ENCODE measurements around the gene ID3.
A peak's percentile ranks its signal among the peaks of the same experiment; 100 is the strongest.

ID3 gene

GRCh38 chr1:23598424-23598823 is 39.1 kb upstream of the ID3 start:
- POLR2A ChIA-PET = no interaction called here
- Histone ChIP-seq H3K4me3 (ENCODE audit: control insufficient read depth in 1 of 7, extremely low read depth in 1 of 7, insufficient read depth in 4 of 7, low read depth in 2 of 7, low read length in 6 of 7) (no peak overlapping the region), H3K27me3 (replicated peaks in 2 of 5; ENCODE audit: control insufficient read depth in 4 of 5, insufficient read depth in 5 of 5, low read length in 4 of 5) (no peaks in the 10 kb centered on the region), H3K36me3 (ENCODE audit: control insufficient read depth in 4 of 4, insufficient read depth in 4 of 4, low read length in 3 of 4) (no peaks in the 10 kb centered on the region), H3K4me1 (ENCODE audit: control extremely low read depth in 1 of 4, control insufficient read depth in 4 of 4, insufficient read depth in 4 of 4, low read length in 3 of 4) (peaks cover 8 to 38% (median 9%) of the 10 kb centered on the region in 4 experiments), H3K9me3 (ENCODE audit: control extremely low read depth in 1 of 5, control insufficient read depth in 4 of 5, insufficient read depth in 2 of 5, low read depth in 1 of 5, low read length in 4 of 5) (no peaks in the 10 kb centered on the region), H3K27ac (ENCODE audit: insufficient read depth in 1 of 2, low read depth in 1 of 2, low read length in 2 of 2, poor library complexity in 1 of 2, severe bottlenecking in 2 of 2) (no peak overlapping the region)
- WGBS (ENCODE audit: insufficient coverage) = 85% methylated on average over 6 of the region's 8 CpGs
- CTCF ChIA-PET = interaction anchor here (0.9 to 1.4 kb wide), 2 partner anchors 21 to 52 kb away, joined by 3 read pairs; no protein-coding TSS in a partner anchor
- no peak for DNase-seq

DNA sequence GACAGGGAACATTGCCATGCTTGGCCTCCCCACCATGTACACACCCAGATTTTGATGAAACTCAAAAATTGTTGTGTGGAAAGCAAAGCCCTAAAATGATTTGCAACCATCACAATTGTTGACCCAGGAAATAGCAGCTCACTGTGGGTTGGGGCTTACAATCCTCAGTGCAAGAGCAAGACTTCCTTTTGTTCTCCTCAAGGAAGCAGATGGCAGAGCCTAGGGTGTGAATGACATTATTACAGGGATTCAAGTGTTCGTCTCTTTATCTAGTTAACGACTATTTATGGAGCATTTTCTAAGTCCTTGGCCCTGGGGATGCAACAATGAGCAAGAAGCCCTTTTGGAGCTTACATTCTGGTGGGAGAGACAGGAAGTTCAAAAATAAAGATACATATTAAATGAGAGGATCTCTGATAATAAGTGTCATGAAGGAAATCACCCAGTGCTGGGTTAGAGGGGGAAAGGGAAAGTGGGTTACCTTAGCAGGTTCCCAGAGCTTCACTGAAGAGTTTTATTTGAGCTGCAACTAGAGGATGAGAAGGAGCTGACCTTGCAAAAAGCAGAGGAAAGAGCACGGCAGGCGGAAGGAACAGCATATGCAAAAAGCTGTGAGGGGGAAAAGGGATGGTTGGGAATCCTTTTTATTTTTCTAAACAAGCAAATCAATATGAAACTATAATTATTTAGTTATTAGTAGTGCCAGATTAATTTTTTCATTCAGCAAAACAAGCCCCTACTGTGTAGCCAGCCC is 38.5 kb upstream of the ID3 start:
- DNase-seq = no peak
- Histone ChIP-seq H3K4me3 (ENCODE audit: control insufficient read depth in 1 of 7, extremely low read depth in 1 of 7, insufficient read depth in 4 of 7, low read depth in 2 of 7, low read length in 6 of 7) (no peak overlapping the region), H3K27me3 (replicated peaks in 2 of 5; ENCODE audit: control insufficient read depth in 4 of 5, insufficient read depth in 5 of 5, low read length in 4 of 5) (no peaks in the 10 kb centered on the region), H3K36me3 (ENCODE audit: control insufficient read depth in 4 of 4, insufficient read depth in 4 of 4, low read length in 3 of 4) (no peaks in the 10 kb centered on the region), H3K27ac (ENCODE audit: insufficient read depth in 1 of 2, low read depth in 1 of 2, low read length in 2 of 2, poor library complexity in 1 of 2, severe bottlenecking in 2 of 2) (no peak overlapping the region), H3K9me3 (ENCODE audit: control extremely low read depth in 1 of 5, control insufficient read depth in 4 of 5, insufficient read depth in 2 of 5, low read depth in 1 of 5, low read length in 4 of 5) (no peaks in the 10 kb centered on the region), H3K4me1 (ENCODE audit: control extremely low read depth in 1 of 4, control insufficient read depth in 4 of 4, insufficient read depth in 4 of 4, low read length in 3 of 4) (peaks cover 5 to 38% (median 9%) of the 10 kb centered on the region in 4 experiments)
- ChIA-PET POLR2A (no interaction called here), CTCF (interaction anchor here (0.6 to 0.9 kb wide), 2 partner anchors 51 to 137 kb away, joined by 3 to 4 read pairs; no protein-coding TSS in a partner anchor)
- 50% methylated on average over 2 of the region's 4 CpGs for WGBS (ENCODE audit: insufficient coverage)

GRCh38 chr1:23596382-23597358 is 37.4 kb upstream of the ID3 start:
- Histone ChIP-seq H3K9me3 (ENCODE audit: control extremely low read depth in 1 of 5, control insufficient read depth in 4 of 5, insufficient read depth in 2 of 5, low read depth in 1 of 5, low read length in 4 of 5) (no peaks in the 10 kb centered on the region), H3K27ac (ENCODE audit: insufficient read depth in 1 of 2, low read depth in 1 of 2, low read length in 2 of 2, poor library complexity in 1 of 2, severe bottlenecking in 2 of 2) (no peak overlapping the region), H3K4me3 (ENCODE audit: control insufficient read depth in 1 of 7, extremely low read depth in 1 of 7, insufficient read depth in 4 of 7, low read depth in 2 of 7, low read length in 6 of 7) (no peak overlapping the region), H3K36me3 (ENCODE audit: control insufficient read depth in 4 of 4, insufficient read depth in 4 of 4, low read length in 3 of 4) (no peaks in the 10 kb centered on the region), H3K27me3 (replicated peaks in 2 of 5; ENCODE audit: control insufficient read depth in 4 of 5, insufficient read depth in 5 of 5, low read length in 4 of 5) (no peaks in the 10 kb centered on the region), H3K4me1 (ENCODE audit: control extremely low read depth in 1 of 4, control insufficient read depth in 4 of 4, insufficient read depth in 4 of 4, low read length in 3 of 4) (peaks cover 0 to 38% (median 3%) of the 10 kb centered on the region in 4 experiments)
- DNase-seq = no peak
- WGBS (ENCODE audit: insufficient coverage) = 99% methylated on average over 10 of the region's 10 CpGs
- ChIA-PET POLR2A (no interaction called here), CTCF (interaction anchor here (1.5 kb wide), 1 partner anchor 40 kb away, joined by 3 read pairs; no protein-coding TSS in a partner anchor)

GRCh38 chr1:23594927-23595353 is 35.6 kb upstream of the ID3 start:
- H3K9me3 ChIP-seq (ENCODE audit: control extremely low read depth in 1 of 5, control insufficient read depth in 4 of 5, insufficient read depth in 2 of 5, low read depth in 1 of 5, low read length in 4 of 5) = no peaks in the 10 kb centered on the region
- peaks cover 0 to 35% (median 3%) of the 10 kb centered on the region in 4 experiments for H3K4me1 ChIP-seq (ENCODE audit: control extremely low read depth in 1 of 4, control insufficient read depth in 4 of 4, insufficient read depth in 4 of 4, low read length in 3 of 4)
- POLR2A ChIA-PET = no interaction called here
- no peak overlapping the region for H3K27ac ChIP-seq (ENCODE audit: insufficient read depth in 1 of 2, low read depth in 1 of 2, low read length in 2 of 2, poor library complexity in 1 of 2, severe bottlenecking in 2 of 2)
- peak in 2 of 3 donors; percentile 17 to 38 for DNase-seq
- H3K4me3 ChIP-seq (ENCODE audit: control insufficient read depth in 1 of 7, extremely low read depth in 1 of 7, insufficient read depth in 4 of 7, low read depth in 2 of 7, low read length in 6 of 7) = no peak overlapping the region
- 69% methylated on average over 2 of the region's 7 CpGs for WGBS (ENCODE audit: insufficient coverage)
- CTCF ChIA-PET = interaction anchor here (1.5 to 1.7 kb wide), 2 partner anchors 18 to 42 kb away, joined by 3 to 5 read pairs; no protein-coding TSS in a partner anchor
- no peaks in the 10 kb centered on the region for H3K36me3 ChIP-seq (ENCODE audit: control insufficient read depth in 4 of 4, insufficient read depth in 4 of 4, low read length in 3 of 4)
- H3K27me3 ChIP-seq (replicated peaks in 2 of 5; ENCODE audit: control insufficient read depth in 4 of 5, insufficient read depth in 5 of 5, low read length in 4 of 5) = no peaks in the 10 kb centered on the region

DNA sequence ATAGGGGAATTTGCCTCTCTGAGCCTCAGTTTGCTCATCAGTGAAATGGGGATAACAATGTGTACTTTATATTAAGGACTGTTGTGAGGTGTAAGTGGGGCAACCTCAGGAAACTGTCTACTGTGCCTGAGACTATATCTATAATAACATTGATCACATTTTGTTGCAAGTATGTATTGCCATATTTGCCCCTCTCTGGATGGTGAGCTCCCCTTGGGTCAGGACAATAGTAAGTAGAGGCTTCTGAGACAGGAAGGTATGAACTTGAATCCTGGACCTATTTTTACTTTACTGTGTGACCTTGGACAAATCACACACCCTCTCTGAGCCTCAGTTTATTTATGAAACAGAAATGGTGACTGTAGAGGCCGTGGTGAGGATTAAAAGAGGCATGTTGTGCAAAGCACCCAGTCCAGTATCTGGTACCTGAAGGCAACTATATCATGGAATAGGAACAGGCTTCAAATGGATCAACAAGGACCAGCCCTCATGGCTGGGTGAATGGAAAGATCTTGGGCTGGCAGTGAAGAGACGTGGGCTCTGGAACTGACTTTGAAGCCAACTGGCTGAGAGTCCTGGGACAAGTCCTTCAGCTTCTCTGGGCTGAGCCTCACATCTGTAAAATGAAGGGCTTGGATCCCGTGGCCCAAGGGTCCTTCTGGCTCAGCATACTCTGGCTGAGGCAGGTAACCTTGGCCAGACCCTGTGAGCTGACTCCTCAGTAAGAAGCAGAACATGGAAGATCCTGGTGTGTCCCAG is 35.0 kb upstream of the ID3 start:
- POLR2A ChIA-PET = no interaction called here
- DNase-seq = no peak
- Histone ChIP-seq H3K27ac (ENCODE audit: insufficient read depth in 1 of 2, low read depth in 1 of 2, low read length in 2 of 2, poor library complexity in 1 of 2, severe bottlenecking in 2 of 2) (no peak overlapping the region), H3K36me3 (ENCODE audit: control insufficient read depth in 4 of 4, insufficient read depth in 4 of 4, low read length in 3 of 4) (no peaks in the 10 kb centered on the region), H3K9me3 (ENCODE audit: control extremely low read depth in 1 of 5, control insufficient read depth in 4 of 5, insufficient read depth in 2 of 5, low read depth in 1 of 5, low read length in 4 of 5) (no peaks in the 10 kb centered on the region), H3K4me3 (ENCODE audit: control insufficient read depth in 1 of 7, extremely low read depth in 1 of 7, insufficient read depth in 4 of 7, low read depth in 2 of 7, low read length in 6 of 7) (no peak overlapping the region), H3K27me3 (replicated peaks in 2 of 5; ENCODE audit: control insufficient read depth in 4 of 5, insufficient read depth in 5 of 5, low read length in 4 of 5) (no peaks in the 10 kb centered on the region), H3K4me1 (ENCODE audit: control extremely low read depth in 1 of 4, control insufficient read depth in 4 of 4, insufficient read depth in 4 of 4, low read length in 3 of 4) (peaks cover 0 to 35% (median 3%) of the 10 kb centered on the region in 4 experiments)
- CTCF ChIA-PET = interaction anchor here (1.3 to 1.7 kb wide), 2 partner anchors 18 to 42 kb away, joined by 4 to 5 read pairs; no protein-coding TSS in a partner anchor
- WGBS (ENCODE audit: insufficient coverage) = 96% methylated on average over 3 of the region's 3 CpGs

- DNase-seq = no peak
- Histone ChIP-seq H3K4me1 (ENCODE audit: control extremely low read depth in 1 of 4, control insufficient read depth in 4 of 4, insufficient read depth in 4 of 4, low read length in 3 of 4) (peaks cover 0 to 33% (median 3%) of the 10 kb centered on the region in 4 experiments), H3K36me3 (ENCODE audit: control insufficient read depth in 4 of 4, insufficient read depth in 4 of 4, low read length in 3 of 4) (no peaks in the 10 kb centered on the region), H3K27me3 (replicated peaks in 2 of 5; ENCODE audit: control insufficient read depth in 4 of 5, insufficient read depth in 5 of 5, low read length in 4 of 5) (no peaks in the 10 kb centered on the region), H3K4me3 (ENCODE audit: control insufficient read depth in 1 of 7, extremely low read depth in 1 of 7, insufficient read depth in 4 of 7, low read depth in 2 of 7, low read length in 6 of 7) (no peak overlapping the region), H3K27ac (ENCODE audit: insufficient read depth in 1 of 2, low read depth in 1 of 2, low read length in 2 of 2, poor library complexity in 1 of 2, severe bottlenecking in 2 of 2) (no peak overlapping the region), H3K9me3 (ENCODE audit: control extremely low read depth in 1 of 5, control insufficient read depth in 4 of 5, insufficient read depth in 2 of 5, low read depth in 1 of 5, low read length in 4 of 5) (no peaks in the 10 kb centered on the region)
- POLR2A ChIA-PET = no interaction called here
- 93% methylated on average over 3 of the region's 6 CpGs for WGBS (ENCODE audit: insufficient coverage)
- CTCF ChIA-PET = interaction anchor here (1.2 to 1.7 kb wide), 3 partner anchors 17 to 43 kb away, joined by 4 to 5 read pairs (median 4); no protein-coding TSS in a partner anchor
Observed at GRCh38 chr1:23593556-23594148, 34.4 kb upstream of the ID3 start.

Measured in common myeloid progenitor, CD34-positive (primary cell).